HepG2 (cell line): ENCODE data around the gene SARNP. TPM values are rescaled to one million over a fixed set of nuclear protein-coding genes. Genes with fewer than 3 reads are reported as not detected.

Experiments
- ARID4A ChIP-seq: sonication (generic); formaldehyde crosslinking; IDR thresholded peaks from 2 replicates; pipeline ENCODE4 v1.5.0; 2020; ENCODE audit warnings: mild to moderate bottlenecking, missing genetic modification reagents, borderline replicate concordance
- CBFB ChIP-seq: sonication (generic); formaldehyde crosslinking; IDR thresholded peaks from 2 replicates; pipeline ENCODE4 v1.4.0; 2020; ENCODE audit warnings: missing genetic modification reagents
- CEBPG ChIP-seq: IDR thresholded peaks from 2 replicates; pipeline ENCODE4 v1.6.1; 2016
- CHD2 ChIP-seq: IDR thresholded peaks from 2 replicates; pipeline ENCODE4 v1.6.1; 2011; ENCODE audit warnings: low read depth, low read length, improper control_type of control experiment
- EHMT2 ChIP-seq: fragments of 200-600 bp; sonication (generic); IDR thresholded peaks from 2 replicates; pipeline ENCODE4 v1.7.0; 2017; ENCODE audit warnings: antibody characterized with exemption, low read depth, low read length, borderline replicate concordance
- GATA4 ChIP-seq: sonication (generic); IDR thresholded peaks from 2 replicates; pipeline ENCODE4 v1.6.1; 2016; ENCODE audit warnings: antibody characterized with exemption, low read depth, borderline replicate concordance
- GTF3A ChIP-seq: sonication (generic); formaldehyde crosslinking; conservative IDR thresholded peaks from 2 replicates; pipeline ENCODE4 v1.4.0; 2020; ENCODE audit warnings: mild to moderate bottlenecking, missing genetic modification reagents
- HES4 ChIP-seq: sonication (generic); formaldehyde crosslinking; IDR thresholded peaks from 2 replicates; pipeline ENCODE4 v1.9.0; 2021; ENCODE audit warnings: mild to moderate bottlenecking, missing genetic modification reagents, borderline replicate concordance
- PCBP2 ChIP-seq: fragments of 200-400 bp; formaldehyde crosslinking; optimal IDR thresholded peaks from 2 replicates; pipeline ENCODE3; 2018; ENCODE audit warnings: low read length, low read depth; ENCODE audit not compliant: poor library complexity, severe bottlenecking
- PRPF4 ChIP-seq: fragments of 200-400 bp; formaldehyde crosslinking; IDR thresholded peaks from 2 replicates; pipeline ENCODE4 v1.6.1; 2016; ENCODE audit warnings: low read length, low read depth; ENCODE audit not compliant: poor library complexity, severe bottlenecking
- RCOR2 ChIP-seq: IDR thresholded peaks from 2 replicates; pipeline ENCODE4 v1.6.1; 2016; ENCODE audit warnings: missing biosample characterization, missing genetic modification reagents
- SAP130 ChIP-seq: IDR thresholded peaks from 2 replicates; pipeline ENCODE4 v1.6.1; 2016; ENCODE audit warnings: low read depth
- U2AF1 ChIP-seq: fragments of 200-400 bp; formaldehyde crosslinking; optimal IDR thresholded peaks from 2 replicates; pipeline ENCODE3; 2017; ENCODE audit warnings: mild to moderate bottlenecking, low read depth, low read length
- ZBTB21 ChIP-seq: sonication (generic); formaldehyde crosslinking; IDR thresholded peaks from 2 replicates; pipeline ENCODE4 v1.4.0; 2020; ENCODE audit warnings: missing genetic modification reagents
- ZFP36L2 ChIP-seq: sonication (generic); formaldehyde crosslinking; IDR thresholded peaks from 2 replicates; pipeline ENCODE4 v1.4.0; 2020; ENCODE audit warnings: missing genetic modification reagents
- ZNF20 ChIP-seq: sonication (generic); formaldehyde crosslinking; IDR thresholded peaks from 2 replicates; pipeline ENCODE4 v1.4.0; 2020; ENCODE audit warnings: mild to moderate bottlenecking, moderate library complexity, missing genetic modification reagents
- ZNF513 ChIP-seq: sonication (generic); formaldehyde crosslinking; conservative IDR thresholded peaks from 2 replicates; pipeline ENCODE4 v1.5.0; 2020; ENCODE audit warnings: missing genetic modification reagents
- ZNF556 ChIP-seq: sonication (generic); formaldehyde crosslinking; IDR thresholded peaks from 2 replicates; pipeline ENCODE4 v1.4.0; 2020; ENCODE audit warnings: mild to moderate bottlenecking, missing genetic modification reagents, borderline replicate concordance
- ZNF737 ChIP-seq: sonication (generic); formaldehyde crosslinking; IDR thresholded peaks from 2 replicates; pipeline ENCODE4 v1.5.0; 2020; ENCODE audit warnings: missing genetic modification reagents, mild to moderate bottlenecking, borderline replicate concordance
- ZNF800 ChIP-seq: sonication (generic); formaldehyde crosslinking; IDR thresholded peaks from 2 replicates; pipeline ENCODE4 v1.4.0; 2020; ENCODE audit warnings: missing genetic modification reagents
- ZNF883 ChIP-seq: sonication (generic); formaldehyde crosslinking; IDR thresholded peaks from 2 replicates; pipeline ENCODE4 v1.5.1; 2020; ENCODE audit warnings: mild to moderate bottlenecking, missing genetic modification reagents; ENCODE audit errors: not compliant biosample characterization
- ZSCAN21 ChIP-seq: sonication (generic); formaldehyde crosslinking; IDR thresholded peaks from 2 replicates; pipeline ENCODE4 v1.8.0; 2022; ENCODE audit warnings: mild to moderate bottlenecking, missing genetic modification reagents, moderate library complexity, borderline replicate concordance
- polyA plus RNA-seq, 8 experiments: library from polyadenylated mRNA; depleted of rRNA in 3 of 8; stranded (reverse) in 7 of 8; unstranded in 1 of 8; fragments of >200 nt; fragmentation: Illumina TruSeq in 4 of 8; extraction: Trizol in 4 of 8; gene quantifications; 2 replicates each; pipeline versions ENCODE4 v1.2.1 to v1.2.3, GENCODE V29; 2011 to 2016; ENCODE audit warnings: low read depth in 4 of 8, missing spikeins in 1 of 8, mixed read lengths in 1 of 8; ENCODE audit not compliant: insufficient read depth in 1 of 8
- total RNA-seq, 5 experiments: library from RNA; depleted of rRNA; stranded (reverse); fragments of >200 nt; fragmentation: Illumina TruSeq; extraction: Trizol; gene quantifications; 2 replicates each; pipeline ENCODE4 v1.2.3, GENCODE V29; 2016; ENCODE audit warnings: low read depth in 1 of 5

The SARNP gene
- total and polyA plus RNA-seq, 2 of the 13 experiments (the other 11 are each of a cell fraction or from before 2014, with no cell fraction given) = 59.0 to 95.4 TPM

DNA sequence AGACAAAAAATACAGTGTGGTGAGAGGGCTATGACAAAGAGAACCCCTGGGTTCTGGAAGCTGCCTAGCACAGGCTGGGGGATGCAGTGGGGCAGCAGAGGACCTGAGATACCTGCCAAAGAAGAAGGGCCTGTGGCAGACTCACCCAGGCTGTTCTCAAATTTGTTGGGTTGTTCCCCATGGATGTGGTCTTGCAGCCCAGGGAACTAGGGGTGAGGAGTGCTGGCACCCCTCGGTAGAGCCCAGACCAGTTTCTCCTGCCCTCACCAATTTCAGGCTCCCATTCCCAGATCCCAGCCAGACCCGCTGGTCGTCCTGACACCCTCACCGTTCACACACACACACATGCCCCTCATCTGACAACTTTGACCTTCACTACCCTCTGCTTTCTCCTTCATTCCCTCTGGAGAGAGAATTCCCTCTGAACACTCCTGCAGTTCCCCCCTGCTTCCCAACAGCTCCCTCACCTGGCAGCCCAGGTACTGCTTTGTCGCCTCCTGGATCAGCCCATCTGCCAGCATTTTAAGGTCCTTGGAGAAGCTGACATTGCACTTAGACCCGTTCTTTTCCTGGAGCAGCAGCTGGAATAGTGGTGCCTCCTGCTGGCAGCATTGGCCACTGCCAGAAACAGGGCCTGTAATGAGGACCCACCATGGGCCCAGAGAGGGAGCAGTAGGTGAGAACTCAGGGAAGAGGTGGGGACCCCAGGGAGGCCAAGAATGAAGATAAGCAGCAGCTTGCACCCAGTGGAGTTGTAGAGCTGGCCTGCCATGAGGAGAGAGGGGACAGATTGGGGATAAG is 80.5 kb downstream of the SARNP start (continued):
- peak; percentile 34; the same call in 1 of the 2 replicates for TF ChIP-seq ARID4A (CRISPR knock-in tag)
- TF ChIP-seq CBFB (CRISPR knock-in tag) = no peak
- TF ChIP-seq ZNF883 = no peak
- no peak for TF ChIP-seq PCBP2
- 0 out of 2 replicates have a peak, but pooled peaks have one; percentile 6 for TF ChIP-seq CEBPG (CRISPR knock-in tag)
- TF ChIP-seq GATA4 = no peak
- TF ChIP-seq PRPF4 = no peak
- TF ChIP-seq HES4 = no peak
- TF ChIP-seq RCOR2 = peak; percentile 49; the same call in 1 of the 2 replicates
- 0 out of 2 replicates have a peak, but pooled peaks have one; percentile 29 for TF ChIP-seq GTF3A (CRISPR knock-in tag)
- no peak for TF ChIP-seq ZFP36L2 (CRISPR knock-in tag)
- TF ChIP-seq ZNF20 (CRISPR knock-in tag) = no peak
- TF ChIP-seq U2AF1 = no peak
- no peak for TF ChIP-seq ZNF737 (CRISPR knock-in tag)
- no peak for TF ChIP-seq CHD2
- TF ChIP-seq ZBTB21 (CRISPR knock-in tag) = no peak
- TF ChIP-seq ZNF513 = no peak
- TF ChIP-seq EHMT2 = no peak
- peak; percentile 86 for TF ChIP-seq SAP130 (CRISPR knock-in tag)
- TF ChIP-seq ZNF800 (CRISPR knock-in tag) = no peak
- TF ChIP-seq ZSCAN21 (CRISPR knock-in tag) = no peak
- no peak for TF ChIP-seq ZNF556 (CRISPR knock-in tag)
